GM10847 (cell line): ENCODE measurements around the gene MID1.

ENCODE experiments used
- POLR2A ChIP-seq: IDR thresholded peaks from 2 replicates; pipeline ENCODE4 v1.6.1; 2011; ENCODE audit not compliant: insufficient read length; ENCODE audit errors: extremely low read depth

Gene MID1

GRCh38 chrX:10415306-10416001, 204.9 kb downstream of the MID1 start:
- no peak for TF ChIP-seq POLR2A

- no peak for TF ChIP-seq POLR2A
Measured at GRCh38 chrX:10414862-10415261, 205.5 kb downstream of the MID1 start.

- TF ChIP-seq POLR2A, result no peak
Measured at GRCh38 chrX:10414156-10414824, 206.1 kb downstream of the MID1 start.

- no peak for TF ChIP-seq POLR2A
Measured at GRCh38 chrX:10404436-10404835, 215.9 kb downstream of the MID1 start.

- no peak for TF ChIP-seq POLR2A
Measured at GRCh38 chrX:10401239-10401638, 219.1 kb downstream of the MID1 start.

GRCh38 chrX:10399043-10399741, 221.2 kb downstream of the MID1 start:
- TF ChIP-seq POLR2A, result no peak

- no peak for TF ChIP-seq POLR2A
Measured at GRCh38 chrX:10398215-10398614, 222.2 kb downstream of the MID1 start.

GRCh38 chrX:10397349-10397748, 223.0 kb downstream of the MID1 start:
- no peak for TF ChIP-seq POLR2A

- TF ChIP-seq POLR2A, result no peak
Measured at GRCh38 chrX:10395643-10396042, 224.7 kb downstream of the MID1 start.
